GM18858 (cell line): ENCODE data around the gene ADAMTS9.

ENCODE experiments used
- ATAC-seq: cut with Tn5 transposase; IDR thresholded peaks from one replicate; pipeline ENCODE4 v1.9.1; 2021; ENCODE audit not compliant: unreplicated experiment

ADAMTS9 gene, protein sequence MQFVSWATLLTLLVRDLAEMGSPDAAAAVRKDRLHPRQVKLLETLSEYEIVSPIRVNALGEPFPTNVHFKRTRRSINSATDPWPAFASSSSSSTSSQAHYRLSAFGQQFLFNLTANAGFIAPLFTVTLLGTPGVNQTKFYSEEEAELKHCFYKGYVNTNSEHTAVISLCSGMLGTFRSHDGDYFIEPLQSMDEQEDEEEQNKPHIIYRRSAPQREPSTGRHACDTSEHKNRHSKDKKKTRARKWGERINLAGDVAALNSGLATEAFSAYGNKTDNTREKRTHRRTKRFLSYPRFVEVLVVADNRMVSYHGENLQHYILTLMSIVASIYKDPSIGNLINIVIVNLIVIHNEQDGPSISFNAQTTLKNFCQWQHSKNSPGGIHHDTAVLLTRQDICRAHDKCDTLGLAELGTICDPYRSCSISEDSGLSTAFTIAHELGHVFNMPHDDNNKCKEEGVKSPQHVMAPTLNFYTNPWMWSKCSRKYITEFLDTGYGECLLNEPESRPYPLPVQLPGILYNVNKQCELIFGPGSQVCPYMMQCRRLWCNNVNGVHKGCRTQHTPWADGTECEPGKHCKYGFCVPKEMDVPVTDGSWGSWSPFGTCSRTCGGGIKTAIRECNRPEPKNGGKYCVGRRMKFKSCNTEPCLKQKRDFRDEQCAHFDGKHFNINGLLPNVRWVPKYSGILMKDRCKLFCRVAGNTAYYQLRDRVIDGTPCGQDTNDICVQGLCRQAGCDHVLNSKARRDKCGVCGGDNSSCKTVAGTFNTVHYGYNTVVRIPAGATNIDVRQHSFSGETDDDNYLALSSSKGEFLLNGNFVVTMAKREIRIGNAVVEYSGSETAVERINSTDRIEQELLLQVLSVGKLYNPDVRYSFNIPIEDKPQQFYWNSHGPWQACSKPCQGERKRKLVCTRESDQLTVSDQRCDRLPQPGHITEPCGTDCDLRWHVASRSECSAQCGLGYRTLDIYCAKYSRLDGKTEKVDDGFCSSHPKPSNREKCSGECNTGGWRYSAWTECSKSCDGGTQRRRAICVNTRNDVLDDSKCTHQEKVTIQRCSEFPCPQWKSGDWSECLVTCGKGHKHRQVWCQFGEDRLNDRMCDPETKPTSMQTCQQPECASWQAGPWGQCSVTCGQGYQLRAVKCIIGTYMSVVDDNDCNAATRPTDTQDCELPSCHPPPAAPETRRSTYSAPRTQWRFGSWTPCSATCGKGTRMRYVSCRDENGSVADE (N-terminal part only)

DNA sequence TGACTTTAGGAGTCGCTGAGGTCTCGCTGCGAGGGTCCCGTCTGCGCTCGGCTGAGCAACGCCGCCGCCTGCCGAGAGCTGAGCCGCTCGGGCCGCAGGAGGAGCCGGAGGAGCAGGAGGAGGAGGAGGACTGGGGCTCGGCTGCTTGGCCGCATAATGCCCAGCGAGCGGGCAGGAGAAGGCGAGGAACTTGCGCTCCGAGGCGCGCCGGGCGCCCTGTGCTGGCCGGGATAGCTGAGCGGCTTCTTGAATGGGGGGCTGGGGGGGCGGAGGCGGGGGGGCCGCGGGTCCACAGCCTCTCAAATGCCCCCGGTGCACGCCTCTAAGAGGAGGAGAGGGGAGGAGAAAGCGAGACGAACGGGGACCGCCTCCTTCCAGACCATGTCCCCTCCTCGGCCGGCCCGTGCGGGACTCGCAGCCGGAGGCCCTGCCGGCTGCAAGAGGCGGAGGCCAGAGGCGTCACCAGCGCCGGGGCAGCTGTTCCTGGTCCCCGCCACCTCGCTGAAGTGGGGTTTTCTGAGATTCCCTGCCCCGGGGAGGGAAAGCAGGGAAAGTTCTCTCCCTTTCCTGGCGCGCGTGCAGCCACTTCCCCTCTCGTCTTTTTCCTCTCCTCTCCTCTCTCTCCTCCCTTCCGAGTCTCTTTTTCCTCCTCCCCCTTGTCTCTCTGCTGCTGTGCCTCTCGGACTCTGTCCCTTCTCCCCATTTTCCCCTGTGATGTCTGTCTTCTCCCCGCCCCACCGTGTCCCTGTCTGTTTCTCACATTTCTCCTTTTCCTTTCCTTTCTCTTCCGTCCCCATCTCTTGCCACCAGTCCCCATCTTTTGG lies at the start of gene ADAMTS9:
Gene ADAMTS9 (minus strand): TSS at position 220 of the 824 bp plus-strand sequence. CDS start 343 bp downstream, outside the sequence.
- ATAC-seq, result no peak

DNA sequence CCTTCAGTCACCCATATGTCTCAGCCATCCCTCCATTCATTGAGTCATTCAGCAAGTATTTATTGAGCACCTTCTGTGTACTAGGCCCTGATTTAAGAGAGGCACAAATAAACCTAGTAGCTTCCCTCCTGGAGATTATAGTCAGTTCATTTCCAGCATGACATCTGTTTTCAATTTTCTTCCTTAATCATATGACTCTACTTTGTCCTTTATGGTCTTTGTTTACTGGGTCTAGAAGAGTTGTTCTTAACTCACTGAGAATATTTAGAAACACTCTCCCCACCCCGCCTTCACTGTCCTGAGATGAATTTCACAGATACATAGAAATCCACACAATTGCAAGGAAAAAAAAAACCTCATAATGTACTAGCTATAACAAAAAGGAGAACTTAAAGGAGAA lies 44.8 kb upstream of the ADAMTS9 start:
- no peak for ATAC-seq

DNA sequence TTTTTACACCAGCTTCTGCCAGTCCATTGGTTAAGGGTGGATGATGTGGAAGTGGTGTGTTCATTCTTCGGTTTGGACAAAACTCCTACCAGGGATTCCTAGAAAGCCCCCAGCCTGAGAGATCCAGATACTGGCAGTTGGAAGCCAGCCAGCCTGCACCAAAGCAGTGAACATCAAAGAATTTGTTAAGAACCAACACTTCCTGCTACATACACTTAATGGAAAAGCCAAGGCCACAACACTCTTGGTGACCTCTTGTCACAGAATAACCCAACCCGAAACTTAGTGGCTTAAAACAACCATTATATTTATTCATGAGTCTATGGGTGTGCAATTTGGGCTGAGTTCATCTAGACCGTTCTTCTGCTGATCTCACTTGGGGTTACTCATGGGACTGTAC lies 42.9 kb upstream of the ADAMTS9 start:
- ATAC-seq, result no peak

DNA sequence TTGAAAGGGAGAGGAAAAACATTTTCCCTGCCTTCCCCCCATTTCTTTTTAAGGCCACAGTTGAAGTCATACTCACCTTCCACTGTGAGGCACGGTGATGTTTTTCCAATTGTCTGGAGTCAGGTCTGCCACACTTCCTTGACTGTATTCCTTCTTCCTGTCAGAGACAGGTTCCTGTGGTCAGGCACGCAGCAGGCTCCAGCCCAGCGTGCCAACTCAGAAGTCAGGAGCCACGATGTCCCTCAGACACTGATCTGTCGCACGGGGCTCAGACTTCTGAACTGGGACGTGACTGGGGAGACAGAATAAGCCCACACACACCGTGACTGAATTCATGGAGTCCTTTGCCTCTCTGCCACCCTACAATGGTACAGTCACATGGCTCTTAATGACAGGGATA lies 41.2 kb upstream of the ADAMTS9 start:
- ATAC-seq, result no peak

DNA sequence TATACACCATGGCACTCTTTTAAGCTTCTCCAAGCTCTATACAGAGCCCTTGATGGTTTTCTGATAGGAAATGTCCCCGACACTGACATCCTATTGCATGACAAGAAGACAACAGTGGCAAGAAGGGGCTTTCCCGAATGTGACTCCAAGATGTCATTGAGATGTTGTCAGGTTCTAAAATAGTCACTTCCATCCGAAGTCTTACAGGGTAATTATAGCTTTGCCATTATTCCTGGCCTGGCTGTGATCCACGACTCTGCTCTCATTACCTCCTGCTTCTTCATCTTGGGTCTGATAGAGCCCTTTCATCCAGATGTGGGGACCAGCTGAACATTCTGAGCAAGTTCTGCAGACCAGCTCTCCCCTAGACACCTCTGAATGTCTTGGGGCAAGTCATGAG lies 40.6 kb upstream of the ADAMTS9 start:
- ATAC-seq, result no peak

DNA sequence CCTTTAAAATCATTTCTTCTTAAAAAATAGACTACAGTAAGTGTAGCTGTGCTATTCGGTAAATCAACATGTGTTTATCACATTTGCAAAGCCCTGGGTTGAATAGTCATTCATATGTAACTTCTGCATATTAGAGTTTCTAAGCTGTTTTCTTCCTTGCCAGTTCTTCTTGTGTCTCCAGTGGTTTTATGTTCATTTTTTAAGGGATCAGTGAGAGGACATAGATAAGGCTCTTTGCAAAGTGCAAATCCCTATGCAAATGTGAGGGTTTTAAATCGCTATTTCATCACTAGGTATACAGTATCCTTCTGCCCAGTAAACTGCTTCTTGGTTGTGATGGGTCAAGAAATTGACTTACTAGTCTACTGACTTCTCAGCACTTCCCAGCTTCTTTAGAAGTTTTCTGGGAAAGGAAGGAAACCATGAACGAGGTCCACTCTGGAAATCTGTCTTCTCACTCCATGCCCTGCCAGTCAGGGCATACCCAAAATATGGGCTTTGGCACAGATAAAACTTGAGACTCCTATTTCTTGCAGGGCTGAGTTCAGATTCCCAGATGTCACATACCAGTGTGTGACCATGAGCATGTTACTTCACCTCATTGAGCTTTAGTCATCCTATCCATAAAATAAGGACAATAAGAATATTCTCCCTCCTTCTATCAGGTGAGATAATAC lies 38.8 kb upstream of the ADAMTS9 start:
- ATAC-seq, result no peak

DNA sequence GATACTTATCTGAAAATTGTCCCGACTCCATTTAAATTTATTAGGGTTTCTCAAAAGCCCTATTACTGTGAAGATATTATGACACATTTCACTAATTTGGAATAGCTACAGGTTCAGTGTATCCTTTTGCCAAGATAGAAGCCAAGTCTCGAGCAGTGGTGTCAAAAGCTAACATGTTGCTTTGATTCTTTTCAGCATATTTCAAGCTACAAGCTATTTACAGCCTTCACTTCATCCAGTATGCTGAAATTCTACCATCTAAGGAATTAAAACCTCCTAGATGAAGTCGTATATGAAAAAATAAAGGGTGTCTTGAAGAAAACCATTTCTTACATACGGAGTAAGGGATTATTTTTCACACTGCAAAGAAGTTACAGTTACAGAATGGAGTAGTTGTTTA lies 31.2 kb upstream of the ADAMTS9 start:
- no peak for ATAC-seq

DNA sequence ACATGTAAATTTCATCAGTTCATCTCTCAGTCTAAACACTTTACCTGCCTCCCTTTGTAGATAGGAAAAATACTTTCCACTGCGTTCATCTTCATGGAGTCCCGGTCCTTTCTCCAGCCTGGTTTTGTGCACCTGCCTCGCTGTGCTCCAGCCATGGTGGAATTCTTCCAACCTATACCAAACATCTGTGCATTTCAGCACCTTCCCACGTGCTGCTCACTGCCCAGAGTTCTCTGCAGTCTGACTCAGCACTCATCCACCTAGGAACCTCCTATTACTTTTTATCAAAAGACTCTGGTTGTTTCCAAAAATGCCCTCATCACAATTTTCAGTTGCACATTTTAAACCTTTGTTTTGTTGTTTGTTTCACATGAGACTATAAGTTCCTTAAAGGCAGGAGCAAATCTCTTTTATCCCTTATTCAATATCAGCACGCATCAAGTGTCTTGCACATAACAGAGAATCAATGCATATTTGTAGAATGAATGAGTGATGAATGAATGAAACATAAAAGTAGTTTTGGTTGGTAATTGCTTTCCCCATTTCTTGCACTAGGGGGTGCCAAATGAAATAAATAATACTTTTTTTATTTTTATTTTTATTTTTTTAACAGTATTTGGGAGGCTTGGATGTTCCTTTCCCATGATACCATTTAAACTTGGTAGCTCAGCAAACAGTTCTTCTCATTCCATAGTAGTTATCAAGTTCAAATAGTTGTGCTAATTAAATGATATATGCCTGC lies 30.2 kb upstream of the ADAMTS9 start:
- no peak for ATAC-seq

DNA sequence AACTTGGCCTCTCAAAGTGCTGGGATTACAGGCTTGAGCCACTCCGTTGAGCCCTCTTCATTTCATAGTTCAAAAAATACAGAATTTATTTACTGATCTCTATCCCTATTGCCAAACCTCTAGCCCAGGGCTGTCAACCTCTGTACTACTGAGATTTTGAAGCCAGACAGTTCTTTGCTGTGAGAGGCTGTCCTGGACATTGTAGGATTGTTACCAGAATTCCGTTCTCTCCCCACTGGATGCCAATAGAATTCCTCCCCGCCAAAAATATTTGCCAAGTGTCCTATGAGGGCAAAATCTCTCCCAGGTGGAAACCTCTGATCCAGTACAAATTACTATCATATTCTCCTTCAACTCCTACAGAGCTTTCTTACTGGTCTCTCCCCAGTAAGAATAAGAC lies 29.6 kb upstream of the ADAMTS9 start:
- no peak for ATAC-seq

DNA sequence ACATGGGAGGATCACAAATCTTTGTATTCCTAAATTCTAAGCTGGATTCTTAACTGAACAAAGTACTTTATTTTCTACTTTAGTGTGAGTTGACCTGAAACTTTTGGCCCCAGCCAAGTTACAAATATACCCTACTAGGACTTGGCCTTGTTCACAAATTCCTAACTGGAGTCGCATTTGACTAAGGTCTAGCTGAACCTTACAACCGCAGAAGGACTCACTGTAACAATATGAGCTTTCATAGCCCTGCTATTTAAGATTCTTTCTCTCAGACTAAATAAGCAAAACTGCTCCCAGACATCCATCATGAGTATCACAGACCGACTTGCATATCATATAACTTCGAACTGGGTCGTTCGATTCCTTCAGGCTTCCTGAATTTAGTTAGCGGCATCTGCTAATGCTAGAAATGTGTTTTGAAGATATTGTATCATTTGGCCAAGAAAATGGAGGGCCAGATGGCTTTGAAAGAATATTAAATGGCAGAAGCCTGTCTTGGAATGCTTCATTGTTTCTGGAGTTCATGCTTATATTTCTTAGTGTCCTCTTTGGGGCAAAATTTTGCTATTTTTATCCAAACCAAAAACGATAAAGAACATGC lies 28.4 kb upstream of the ADAMTS9 start:
- ATAC-seq, result no peak

DNA sequence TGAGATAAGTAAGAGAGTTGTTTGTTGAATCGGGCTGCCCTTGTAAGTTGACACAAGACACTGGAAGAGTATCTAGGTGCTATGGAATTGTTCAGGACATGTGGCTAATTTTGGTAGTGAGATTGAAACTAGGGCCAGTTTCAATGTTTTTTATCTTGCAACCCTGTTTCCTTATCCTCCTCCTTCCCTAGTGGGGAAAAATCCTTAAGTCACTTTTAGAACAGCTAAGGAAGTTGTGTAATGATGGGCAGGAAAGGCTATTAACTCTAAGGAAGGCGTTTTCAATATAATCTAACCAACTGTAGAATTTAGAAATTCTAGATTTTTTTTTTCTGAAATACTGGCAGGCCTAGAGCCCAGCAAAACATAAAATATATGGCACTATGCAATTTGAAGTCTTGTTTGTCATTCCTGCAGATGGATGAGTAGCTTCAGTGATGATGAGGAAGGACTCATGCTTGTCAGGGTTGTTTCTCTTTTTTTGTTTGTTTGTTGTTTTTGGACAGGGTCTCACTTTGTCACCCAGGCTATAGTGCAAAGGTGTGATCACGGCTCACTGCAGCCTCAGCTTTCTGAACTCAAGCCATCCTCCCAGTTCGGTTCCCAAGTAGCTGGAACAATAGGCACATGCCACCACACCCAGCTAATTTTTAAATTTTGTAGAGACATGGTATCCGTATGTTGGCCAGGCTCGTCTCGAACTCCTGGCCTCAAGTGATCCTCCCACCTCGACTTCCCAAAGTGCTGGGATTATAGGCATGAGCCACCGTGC lies 27.6 kb upstream of the ADAMTS9 start:
- no peak for ATAC-seq

DNA sequence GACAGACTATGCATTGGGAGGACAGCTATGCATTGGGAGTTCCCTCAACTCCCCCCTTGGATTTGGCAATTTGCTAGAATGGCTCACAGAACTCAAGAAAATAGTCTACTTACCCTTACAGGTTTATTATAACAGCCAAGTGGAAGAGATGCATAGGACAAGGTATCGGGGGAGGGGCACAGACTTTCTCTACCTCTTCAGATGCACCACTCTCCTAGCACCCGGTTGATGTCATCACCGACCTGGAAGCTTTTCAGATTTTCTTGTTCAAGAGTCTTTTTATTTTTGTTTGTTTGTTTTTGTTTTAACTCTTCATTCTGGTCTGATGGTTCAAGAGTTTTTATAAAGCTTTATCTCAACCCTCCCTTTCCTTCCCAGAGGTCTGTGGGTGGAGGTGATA lies 20.7 kb upstream of the ADAMTS9 start:
- no peak for ATAC-seq

DNA sequence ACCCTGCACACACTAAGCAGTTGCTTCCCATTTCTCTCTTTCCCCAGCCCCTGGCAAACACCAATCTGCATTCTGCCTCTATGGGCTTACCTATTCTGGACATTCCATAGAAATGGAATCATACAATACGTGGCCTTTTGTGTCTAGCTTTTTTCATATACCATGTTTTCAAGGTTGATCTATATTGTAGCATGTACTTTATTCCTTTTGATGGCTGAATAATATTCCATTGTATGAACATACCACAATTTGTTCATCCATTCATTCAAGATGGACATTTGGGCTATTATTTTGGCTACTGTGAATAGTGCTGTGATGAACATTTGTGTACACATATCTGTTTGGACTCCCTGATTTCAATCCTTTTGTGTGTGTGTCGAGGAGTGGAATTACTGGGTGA lies 18.1 kb upstream of the ADAMTS9 start:
- no peak for ATAC-seq

DNA sequence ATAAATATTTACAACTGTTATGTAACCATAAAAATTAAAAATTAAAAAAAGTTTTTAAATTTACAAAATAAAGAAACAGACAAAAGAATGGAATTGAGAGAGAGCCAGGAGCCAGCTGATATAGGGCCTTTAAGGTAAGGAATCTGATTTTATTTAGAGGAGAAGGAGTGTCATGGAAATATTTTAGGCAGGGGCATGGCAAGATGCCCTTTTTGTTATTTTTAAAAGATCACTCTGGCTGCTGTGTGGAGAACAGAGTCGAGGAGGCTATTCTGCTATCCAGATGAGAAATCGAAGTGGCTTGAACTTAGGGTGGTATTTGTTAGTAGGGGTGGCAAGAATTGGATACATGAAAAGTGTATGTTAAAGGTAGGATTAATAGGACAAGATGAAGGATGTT lies 9.1 kb upstream of the ADAMTS9 start:
- no peak for ATAC-seq

DNA sequence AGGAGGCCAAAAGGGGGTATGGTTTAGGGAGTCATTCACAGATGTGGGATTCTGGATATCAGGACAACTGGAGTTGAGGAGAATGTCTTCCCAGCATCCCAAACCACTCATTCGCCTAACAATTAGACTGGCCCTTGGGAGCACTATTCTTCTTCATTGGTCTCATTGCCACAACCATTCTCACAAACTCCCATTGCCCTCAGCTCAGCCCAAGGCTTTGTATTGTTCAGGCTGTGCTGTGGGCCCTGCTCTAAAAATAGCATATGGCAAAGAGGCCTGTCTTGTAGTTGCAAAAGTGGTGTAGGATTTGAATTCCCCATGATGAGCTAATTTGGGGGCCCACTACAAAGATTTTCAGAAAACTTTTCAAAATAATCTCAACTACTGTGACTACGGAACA lies 6.3 kb upstream of the ADAMTS9 start:
- ATAC-seq, result no peak

DNA sequence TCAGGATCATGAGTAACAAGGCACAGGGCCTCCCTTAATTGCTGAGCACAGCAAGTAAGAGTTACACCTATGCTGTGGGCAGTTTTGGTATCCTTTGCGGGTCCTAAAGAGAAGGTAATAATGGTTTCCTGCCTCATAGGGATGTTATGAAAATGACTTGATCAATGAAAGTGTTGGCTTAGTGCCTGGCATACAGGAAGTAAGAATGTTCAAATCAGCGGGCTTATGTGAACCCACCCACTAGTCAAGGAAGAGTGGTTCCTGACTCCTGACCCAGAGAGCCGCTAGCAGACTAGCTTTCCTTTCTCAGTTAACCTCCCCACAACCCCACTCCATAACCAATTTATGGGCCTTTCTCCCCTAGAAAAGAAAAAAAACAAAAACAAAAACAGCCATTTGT lies 5.2 kb upstream of the ADAMTS9 start:
- no peak for ATAC-seq

DNA sequence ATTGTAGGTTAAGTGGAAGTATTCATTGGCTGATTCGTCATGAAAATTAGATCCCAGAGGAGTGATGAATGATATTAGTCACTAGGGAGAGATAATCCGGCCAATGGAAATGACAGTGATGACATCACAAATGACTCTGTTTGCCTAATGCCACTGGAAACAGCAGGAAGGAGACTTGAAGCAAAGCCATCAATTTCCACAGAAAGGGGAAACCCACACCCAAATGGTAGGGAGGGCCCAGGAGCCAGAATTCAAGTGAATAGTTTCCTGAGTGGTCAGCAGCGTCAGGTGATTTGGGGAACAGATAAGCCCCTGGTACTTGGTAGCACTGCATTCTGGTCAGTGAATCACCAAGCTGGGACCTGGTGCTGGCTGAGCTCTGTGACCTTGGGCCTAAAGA lies 3.3 kb upstream of the ADAMTS9 start:
- ATAC-seq, result no peak

DNA sequence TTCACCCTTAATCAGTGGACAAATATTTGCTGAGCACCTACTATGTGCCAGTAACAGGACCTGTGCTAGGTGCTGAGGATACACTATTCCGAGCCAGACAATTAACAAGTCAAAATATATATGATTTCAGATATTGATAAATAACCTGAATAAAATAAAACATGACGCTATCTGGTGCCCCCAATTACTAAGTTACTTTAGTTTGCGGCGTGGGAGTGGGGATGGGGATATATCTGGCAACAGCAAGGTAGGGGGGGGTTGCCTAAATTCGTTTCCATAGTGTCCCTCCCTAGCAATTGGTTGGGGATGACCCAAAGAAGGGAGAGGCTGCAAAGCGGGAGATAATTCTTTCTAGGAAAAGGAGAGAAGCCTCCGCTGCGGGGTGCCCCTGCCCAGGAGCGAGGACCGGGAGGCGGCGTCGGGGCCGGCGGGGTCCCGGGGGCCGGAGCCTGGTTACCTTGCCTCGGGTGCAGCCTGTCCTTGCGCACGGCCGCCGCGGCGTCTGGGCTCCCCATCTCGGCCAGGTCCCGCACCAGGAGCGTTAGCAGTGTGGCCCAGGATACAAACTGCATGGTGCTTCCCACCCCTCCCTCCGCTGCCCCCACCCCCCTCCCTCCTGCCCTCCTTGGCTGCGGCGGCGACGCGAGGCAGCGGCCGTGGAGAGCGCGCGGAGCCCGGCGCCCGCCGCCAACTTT lies 567 bp downstream of the ADAMTS9 start:
- no peak for ATAC-seq
